CD1c-positive myeloid dendritic cell (primary cell): ENCODE measurements around the gene CAT.
A peak's percentile ranks its signal among the peaks of the same experiment; 100 is the strongest.
"Not testable (repeated sequence)": the region's sequence is repeated elsewhere in the genome, so short reads cannot be mapped to it uniquely, and the experiment has no call there.

Experiments used
- DNase-seq: peaks from one replicate; pipeline ENCODE4 v3.0.0-alpha.2; 2016; ENCODE audit errors: extremely low spot score

The CAT gene

DNA sequence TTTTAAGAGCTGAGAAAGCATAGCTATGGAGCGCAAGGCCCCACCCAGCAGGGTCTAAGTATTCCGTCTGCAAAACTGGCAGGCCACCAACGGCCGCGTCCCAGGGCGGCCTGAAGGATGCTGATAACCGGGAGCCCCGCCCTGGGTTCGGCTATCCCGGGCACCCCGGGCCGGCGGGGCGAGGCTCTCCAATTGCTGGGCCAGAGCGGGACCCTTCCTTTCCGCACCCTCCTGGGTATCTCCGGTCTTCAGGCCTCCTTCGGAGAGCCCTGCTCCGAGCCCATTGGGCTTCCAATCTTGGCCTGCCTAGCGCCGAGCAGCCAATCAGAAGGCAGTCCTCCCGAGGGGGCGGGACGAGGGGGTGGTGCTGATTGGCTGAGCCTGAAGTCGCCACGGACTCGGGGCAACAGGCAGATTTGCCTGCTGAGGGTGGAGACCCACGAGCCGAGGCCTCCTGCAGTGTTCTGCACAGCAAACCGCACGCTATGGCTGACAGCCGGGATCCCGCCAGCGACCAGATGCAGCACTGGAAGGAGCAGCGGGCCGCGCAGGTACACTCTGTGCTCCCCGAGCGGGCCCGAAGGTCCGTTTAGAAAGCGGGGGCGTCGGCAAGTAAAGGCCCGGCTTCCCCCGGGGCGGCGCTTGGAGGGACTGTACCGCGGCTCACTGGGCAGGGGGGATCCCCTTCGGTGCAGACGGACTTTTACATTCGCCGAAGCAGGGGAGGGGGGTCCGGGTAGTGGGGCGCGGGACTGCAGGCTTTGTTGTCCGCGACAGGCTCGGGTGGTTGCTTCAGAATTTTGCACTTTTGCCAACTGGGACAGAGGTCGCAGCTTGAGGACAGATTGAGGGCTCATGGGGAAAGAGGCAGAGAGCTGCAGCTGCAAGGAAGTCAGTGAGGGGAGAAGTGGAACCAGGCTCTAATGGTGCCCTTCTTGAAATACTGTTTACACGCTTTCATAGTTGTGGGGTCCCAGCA lies at the start of gene CAT:
TSS of gene CAT (plus strand) at position 406 of the 979 bp plus-strand sequence. CDS start at position 486, 80 bp downstream.
- peak; percentile 98 for DNase-seq

DNA sequence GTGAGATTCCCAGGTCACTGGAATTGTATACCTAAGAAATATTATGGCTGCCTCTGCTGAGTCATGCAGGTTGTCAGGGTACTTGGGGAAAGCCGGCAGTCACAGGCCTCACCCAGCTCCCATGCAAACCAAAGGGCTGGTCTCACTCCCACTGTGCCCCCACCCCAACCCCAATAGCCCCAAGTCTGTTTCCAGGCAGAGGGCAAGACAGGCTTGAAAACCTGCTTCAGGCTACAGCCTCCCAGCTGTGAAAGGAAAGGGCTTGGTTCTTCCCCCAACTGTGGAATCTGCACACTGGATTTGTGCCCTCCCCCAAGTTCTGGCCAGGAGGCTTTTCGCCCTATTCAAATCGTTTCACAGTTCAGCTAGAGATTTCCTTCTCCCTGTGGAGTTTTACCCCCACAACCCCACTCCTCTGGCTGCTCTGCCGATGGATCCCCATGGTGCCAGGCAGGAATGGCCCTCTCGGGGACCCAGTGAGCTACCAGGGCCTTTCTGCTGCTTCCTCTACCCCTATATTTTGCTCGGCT lies 43.9 kb upstream of the CAT start:
- no peak for DNase-seq

DNA sequence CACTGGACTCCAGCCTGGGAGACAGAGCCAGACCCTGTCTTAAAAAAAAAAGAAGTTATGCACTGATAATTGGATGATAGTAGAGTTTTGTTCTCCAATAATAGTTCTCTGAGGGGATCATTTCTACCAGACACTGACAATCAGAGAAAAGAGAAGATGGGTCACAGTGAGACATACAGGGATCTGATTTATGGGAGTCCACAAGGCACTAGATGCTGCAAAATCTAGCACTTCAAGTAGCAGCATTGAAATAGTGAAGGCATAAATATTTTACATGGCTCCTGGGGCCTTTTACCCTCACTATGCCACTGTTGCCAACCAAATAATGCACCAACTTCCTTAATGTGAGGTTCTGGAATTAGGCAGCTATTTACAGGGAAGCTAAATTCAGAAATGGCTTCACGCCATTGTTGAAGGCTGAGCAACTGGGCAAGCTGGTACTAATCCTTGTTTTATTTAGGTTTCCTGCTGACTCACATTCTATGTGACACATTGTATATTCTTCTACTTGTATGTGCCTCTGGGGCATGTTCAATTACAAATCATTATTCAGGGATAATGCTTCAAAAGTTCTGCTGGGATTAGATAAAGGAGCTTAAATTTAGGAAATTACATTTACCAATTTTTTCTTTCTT lies 42.7 kb upstream of the CAT start:
- DNase-seq, result no peak

DNA sequence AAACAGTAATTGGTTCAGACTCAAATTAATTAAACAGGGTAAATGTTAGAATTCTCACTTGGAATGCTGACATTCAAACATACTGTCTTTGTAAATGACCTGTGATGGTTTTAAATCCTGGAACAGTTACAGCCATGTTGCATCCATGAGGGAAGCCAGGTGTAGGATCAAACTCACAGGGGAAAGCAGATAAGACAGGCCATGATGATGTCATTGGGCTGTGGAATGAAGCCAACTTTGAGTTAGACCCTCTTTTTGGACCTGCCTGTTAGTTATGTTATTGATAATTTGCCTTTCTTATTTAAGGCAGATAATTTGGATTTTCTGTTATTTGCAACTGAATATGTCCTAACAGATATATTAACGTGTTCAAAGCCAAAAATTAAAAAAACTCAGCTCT lies 41.6 kb upstream of the CAT start:
- no peak for DNase-seq

DNA sequence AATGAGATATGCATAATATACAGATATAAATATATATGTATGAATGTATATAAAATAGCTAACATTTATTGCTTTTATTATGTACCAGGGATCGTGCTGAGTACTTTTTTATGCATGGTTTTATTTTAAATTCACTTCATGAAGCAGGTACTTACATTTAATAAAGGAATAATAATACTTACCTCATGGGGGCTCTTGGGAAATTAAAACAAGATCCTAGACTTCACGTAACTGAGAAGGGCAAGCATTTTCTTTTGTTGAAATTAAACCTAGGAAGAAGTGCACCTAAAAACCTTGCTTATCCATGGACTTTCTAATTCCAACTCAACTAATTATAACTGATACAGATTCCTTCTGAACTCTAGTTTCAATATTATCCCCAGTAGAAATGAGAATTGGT lies 40.9 kb upstream of the CAT start:
- no peak for DNase-seq

DNA sequence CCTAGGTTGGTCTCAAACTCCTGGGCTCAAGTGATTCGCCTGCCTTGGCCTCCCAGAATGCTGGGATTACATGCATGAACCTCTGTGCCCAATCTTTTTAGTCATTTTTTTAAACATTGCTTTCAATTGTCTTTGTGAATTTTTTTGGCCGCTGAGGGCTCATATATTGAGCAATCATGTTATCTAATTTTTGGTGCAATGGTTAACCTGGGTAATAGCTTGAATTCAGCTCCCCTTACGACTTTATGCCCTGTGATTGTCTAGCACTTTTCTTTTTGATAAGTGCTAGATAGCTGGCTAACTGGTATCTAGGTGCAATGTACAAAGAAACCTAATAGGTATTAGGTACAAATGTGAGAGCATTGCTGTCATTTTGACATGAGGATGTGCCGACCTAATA lies 35.3 kb upstream of the CAT start:
- DNase-seq, result no peak

DNA sequence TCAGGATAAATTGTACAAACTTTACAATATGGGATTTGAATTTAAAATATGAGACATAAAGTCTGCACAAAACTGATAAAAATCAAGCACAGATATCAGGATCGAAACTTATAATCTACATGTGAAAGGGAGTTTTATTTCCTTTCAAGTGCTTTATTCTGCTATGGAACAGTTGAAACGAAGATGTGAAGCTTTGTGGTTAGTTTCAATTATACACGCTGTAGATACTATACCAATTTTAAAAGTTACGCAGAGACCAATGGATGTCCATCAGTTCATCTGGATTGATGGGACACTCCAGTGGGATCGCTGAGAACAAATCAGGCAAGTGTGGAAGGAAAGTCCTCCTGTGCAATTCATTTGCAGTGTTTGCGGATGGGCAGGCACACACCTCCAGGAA lies 34.5 kb upstream of the CAT start:
- no peak for DNase-seq

DNA sequence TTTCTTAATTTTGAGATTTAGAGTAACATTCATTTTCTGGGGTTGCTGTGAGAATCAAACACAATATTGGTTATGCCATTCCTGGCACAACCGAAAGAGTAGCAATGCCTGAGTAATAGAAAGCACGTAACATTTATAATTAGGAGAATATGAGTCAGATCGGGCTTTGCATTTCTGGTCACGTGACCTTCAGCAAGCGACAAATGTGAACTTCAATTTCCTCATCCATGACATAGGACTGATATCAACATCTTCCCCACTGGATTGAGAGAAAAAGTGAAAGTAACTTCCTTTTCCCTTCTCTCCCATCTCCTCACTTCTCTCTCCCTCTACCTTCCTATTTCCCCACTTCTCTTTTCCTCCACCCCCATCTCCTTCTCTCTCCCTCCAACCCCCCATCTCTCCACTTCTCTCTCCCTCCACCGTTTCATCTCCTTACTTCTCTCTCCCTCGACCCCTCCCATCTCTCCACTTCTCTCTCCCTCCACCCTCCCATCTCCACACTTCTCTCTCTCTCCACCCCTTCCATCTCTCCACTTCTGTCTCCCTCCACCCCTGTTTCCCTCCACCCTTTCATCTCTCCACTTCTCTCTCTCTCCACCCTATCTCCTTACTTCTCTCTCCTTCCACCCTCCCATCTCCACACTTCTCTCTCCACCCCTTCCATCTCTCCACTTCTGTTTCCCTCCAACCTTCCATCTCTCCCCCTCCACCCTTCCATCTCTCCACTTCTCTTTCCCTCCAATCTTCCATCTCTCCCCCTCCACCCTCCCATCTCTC lies 33.5 kb upstream of the CAT start:
- DNase-seq, result peak; percentile 85

DNA sequence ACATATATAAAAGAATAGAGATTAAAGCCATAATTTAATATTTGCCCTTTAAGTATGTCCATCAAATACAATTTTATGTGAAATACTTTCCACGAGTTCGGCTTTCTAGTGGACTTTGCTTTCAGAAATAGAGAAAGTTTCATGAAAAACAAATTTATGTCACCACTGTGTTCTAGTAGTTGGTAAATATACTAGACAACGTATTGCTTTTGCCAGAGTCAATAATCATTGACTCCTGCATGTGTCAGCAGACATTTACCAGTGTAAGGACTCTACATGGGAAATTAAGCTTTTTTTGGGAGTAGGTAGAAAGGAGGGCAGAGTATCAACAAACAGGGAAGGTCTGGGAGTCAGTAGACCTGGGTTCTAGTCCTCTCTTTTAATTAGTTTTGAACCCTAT lies 32.3 kb upstream of the CAT start:
- no peak for DNase-seq

DNA sequence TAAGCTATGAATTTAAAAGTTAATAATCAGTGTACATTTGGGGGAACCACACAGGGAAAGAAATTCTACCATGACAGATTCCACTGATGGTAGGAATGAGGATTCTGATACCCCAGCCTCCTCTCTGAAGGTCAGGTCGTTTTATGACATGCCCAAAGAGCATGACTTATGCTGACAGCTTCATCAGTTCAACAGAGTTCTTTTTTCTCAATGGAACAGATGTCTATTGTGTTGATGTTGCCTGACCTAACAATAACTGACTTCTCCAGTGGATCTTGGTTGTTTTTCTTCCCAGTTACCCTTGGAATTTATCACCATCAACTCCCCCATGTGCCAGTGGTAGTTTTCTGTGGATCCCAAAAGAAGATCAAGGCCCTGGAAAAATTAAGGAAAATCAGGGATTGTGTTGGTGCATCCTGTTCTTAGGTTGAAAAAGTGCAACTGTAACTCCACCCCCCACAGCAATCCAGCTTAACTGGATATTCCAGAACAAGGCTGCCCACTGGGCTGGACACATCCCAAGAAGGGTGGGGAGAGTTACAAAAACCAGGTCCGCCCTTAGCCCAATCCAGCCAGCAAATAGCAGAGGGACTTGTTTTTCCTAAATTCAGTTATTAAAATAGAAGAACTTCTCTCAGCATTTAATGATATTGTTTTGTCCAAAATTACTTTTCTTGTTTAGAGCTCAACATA lies 31.5 kb upstream of the CAT start:
- DNase-seq, result no peak

DNA sequence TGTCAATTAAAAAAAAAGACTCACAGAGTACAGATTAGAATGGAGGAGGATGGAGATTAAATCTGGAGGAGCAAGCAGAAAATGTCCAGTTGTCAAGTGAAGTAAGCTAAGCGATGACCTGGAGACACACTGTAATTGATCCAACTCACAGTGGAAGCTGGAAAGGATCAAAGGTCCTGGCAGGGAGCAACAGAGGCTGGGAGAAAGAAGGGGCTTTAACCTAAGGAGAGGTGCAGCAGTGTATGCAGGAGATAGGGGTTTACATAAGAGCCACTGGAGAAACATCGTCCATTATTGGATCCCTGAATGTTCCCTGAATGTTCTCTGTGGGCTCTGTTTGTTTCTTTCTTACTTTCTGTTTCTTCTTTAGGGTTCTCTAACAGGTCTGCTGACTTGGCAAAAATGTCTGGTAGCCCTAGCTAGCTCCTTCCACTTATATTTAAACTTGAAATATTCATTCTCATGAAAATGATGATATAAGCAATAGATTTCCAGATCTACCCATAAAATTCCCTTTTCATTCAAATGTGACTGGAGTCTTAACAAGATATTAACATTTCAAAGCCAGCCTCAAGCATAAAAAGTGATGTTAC lies 30.1 kb upstream of the CAT start:
- DNase-seq, result no peak

DNA sequence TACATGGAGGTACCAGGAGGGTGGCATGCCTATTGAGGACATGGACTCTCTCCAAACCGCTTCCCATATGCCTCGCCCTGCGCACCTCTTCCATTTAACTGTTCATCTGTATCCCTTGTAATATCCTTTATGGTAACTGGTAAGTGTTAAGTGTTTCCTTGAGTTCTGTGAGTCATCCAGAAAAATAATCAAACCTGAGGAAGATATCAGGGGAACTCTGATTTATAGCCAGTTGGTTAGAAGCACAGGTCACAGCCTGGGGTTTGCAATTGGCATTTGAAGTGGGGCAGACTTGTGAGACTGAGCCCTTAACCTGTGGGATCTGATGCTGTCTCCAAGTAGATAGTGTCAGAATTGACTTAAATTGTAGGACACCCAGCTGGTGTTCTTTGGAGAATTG lies 27.6 kb upstream of the CAT start:
- no peak for DNase-seq

DNA sequence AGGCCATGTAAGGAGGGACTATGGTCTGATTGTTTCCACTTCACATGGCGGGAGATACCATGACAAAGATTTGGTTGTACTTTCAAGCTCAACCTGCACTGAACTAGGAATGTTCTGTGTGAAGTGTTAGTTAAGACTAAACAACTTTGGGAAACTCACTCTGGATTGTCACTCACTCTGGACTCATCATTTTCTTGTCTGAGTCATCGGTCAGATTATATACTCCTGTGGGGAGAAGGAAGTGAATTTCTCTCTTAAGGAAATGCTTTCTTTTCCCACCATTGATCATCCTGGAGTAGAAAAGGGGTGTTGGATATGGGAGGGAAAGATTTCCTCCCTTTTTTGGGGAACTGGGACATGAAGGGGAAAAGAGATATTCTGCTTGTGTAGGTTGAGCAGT lies 26.9 kb upstream of the CAT start:
- no peak for DNase-seq

DNA sequence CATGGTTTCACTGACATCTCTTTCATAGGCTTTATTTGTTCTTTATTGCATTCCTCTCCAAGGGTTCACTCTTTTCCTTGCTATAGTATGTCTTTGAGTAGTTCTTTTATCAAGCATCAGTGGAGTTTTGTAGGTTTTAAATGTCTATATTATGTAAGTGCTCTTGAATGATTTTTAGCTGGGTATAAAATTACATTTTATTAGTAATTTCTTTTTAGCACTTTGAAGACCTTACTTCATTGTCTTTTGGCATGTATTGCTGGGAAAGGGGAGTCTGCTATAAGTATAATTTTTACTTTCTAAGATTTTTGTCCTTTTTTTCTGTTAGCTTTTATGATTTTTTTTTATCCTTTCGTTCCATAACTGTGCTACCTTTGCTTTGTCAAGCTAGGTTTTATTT lies 25.5 kb upstream of the CAT start:
- DNase-seq, result no peak

DNA sequence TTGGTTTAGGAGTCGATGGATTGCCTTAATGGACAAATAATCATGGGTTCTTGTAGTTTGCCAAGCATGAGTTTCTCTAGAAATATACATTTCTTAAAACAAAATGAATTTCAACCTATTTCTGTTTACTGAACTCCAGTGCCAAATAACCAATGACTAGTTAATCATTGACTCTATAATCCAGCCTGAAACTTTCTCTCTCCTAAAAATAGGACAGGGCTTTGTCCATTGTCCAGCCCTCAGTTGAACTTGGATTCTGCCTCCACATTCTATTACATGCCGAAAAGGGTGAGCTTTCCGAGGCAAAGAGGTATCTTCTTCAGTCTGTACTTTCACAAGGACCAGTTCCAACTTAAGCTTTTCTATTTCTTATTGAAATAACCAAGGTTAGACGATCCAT lies 23.2 kb upstream of the CAT start:
- no peak for DNase-seq

DNA sequence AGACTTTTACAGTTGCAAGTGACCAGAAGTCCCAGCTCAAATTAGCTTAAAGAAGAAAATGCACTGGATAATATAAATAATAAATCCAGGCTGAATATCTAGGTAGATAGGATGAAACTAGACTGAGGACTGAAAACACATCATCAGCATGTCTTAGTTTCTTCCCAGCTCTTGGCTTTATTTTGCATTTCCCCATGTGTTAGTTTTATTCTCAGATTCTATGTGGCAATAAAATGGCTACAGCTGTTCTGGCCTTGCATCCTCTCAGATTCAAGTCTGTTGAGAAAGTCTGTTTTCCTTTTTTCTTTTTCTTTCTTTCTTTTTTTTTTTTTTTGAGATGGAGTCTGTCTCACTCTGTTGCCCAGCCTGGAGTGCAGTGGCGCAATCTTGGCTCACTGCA lies 22.6 kb upstream of the CAT start:
- DNase-seq, result no peak

DNA sequence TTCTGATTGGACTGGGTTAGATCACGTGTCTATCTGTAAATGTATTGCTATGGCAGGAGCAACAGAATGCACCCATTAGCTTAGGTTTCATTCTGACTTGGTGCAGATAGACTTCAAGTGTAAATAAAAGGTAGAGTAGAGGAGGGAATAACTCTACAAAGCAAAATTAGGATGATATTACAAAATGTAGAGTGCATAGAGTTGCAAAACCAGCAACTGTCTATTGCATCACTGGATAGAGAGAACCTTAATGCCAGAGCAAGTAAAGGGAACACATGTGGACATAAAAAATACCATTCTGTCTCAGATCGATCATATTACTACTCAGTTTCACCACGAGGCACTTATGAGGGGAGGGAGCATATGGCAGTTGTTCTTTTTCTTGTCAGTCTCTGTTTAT lies 22.0 kb upstream of the CAT start:
- no peak for DNase-seq

DNA sequence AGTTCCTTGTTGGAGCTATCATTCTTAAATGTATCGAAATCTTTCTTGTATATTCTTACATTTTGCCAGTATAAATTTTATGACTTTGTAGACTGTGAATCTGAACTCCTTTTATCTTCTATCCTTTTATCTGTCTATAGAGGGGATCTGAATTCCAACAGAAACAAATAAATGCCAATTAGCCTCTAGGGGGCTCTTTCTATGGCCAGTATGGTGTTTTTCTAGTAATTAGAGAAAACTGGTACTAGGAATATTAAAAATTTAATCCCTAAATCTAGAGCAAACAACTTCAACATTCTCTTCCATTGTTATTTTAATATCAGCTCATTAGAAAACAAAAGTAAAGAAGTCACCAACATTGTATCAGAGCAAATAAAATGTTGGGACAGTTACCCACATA lies 21.5 kb upstream of the CAT start:
- DNase-seq, result no peak

DNA sequence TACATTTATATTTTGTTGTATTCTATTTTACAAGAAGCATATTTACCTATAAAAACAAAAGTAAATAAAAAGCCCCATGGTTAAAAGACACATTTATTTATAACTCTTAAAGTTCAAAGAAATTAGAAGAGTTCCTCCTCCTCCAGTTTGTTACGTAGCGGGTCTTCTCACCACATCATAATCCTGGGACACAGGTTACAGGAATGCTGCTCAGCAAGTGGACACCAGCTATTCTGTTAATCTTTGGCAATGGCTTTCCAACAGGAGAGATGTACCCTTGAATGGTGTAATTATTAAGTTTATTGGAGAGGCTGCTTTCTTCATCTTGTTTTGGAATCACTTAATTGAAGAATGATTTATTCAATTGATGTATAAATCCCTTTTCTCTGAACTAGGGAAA lies 19.6 kb upstream of the CAT start:
- no peak for DNase-seq

DNA sequence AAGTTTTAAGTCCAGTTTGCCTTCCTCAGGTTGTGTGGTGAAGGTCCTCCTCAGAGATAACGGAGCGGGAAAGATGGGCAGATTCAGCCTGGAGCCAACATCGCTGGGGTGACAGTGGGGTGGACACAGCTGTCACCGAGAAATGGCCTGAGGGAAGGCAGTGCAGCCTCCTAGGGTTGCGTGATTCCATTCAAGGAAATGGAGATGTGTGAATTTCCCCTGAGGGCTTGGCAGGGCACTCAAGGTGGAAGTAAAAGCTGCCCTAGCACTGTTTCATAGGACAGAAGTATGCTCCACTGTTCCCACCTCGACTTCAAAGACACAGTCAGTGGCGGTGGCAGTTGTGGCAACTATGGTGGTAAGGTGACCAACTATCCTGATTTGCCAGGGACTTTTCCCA lies 15.4 kb upstream of the CAT start:
- DNase-seq, result no peak

DNA sequence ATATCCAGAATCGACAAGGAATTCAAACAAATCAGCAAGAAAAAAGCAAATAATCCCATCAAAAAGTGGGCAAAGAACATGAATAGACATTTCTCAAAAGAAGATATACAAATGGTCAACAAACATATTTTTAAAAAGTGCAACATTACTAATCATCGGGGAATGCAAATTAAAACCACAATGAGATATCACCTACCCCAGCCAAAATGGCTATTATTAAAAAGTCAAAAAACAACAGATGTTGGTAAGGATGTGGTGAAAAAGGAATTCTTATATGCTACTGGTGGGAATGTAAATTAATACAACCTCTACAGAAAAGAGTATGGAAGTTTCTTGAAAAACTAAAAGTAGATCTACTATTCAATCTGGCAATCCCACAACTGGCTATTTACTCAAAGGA lies 13.9 kb upstream of the CAT start:
- not testable (repeated sequence) for DNase-seq
